HK-2 (cell line): ENCODE data around the gene ORM1.
A peak's percentile ranks its signal among the peaks of the same experiment; 100 is the strongest.

ENCODE experiments used
- DNase-seq: peaks from one replicate; pipeline ENCODE4 v3.0.0-alpha.2; 2018; ENCODE audit not compliant: unreplicated experiment

Gene ORM1

GRCh38 chr9:114365194-114365593, 42.3 kb downstream of the ORM1 start:
- no peak for DNase-seq

GRCh38 chr9:114366334-114367128, 43.6 kb downstream of the ORM1 start:
- DNase-seq: peak; percentile 69

DNA sequence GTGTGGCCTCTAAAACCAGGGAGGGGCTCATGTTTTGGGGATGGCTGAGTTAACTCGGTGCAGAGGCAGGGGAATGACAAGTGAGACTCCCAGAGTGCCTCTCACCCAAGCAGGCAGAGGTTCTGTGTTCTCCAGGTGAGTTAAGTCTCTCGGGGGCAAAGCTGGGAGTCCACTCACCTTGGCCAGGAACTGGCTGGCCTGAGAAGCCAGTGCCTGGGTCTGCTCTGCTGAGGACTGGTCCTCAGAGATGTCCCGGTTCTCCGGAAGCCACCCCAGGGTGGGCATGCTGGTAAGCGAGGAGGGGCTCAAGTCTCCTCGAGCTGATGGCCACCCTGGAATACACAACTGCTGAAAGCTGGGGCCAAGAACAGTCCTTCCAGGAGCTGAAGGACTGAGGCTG, 44.5 kb downstream of the ORM1 start:
- no peak for DNase-seq

DNA sequence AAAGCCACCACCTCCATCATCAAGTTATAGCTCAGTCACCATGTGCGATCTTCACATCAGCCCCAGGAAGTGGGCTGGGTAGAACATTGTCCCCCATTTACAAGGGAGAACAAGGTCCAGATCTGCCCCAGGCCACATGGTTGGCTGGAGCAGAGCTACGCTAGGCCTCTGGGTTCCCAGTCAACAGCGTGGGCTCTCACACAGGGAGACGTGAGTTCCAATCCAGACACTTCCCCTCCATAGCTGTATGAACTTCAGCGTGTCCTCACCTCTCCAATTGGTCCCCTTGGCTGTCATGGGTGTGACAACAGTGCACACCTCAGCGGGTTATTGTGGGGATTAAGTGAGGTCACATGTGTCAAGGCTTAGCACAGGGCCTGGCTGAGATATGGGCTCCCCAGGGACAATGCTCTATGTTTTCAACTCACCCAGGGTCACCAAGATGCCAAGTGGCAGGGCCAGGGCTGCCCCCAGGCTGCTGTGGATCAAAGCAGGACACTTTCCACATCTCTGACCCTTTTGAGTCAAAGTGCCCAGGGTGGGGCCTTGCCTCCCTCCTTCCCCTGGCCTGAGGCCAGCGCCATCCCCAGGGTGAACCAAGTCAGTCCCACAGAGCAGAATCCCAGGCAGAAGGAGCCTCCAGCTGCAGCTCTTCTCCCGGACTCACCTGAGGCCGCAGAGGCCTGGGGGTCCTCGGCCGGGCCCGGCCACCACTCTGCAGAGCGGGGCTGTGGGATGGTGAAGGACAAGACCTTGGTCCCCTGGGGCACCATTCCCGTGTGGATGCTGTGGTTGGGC, 45.1 kb downstream of the ORM1 start:
- no peak for DNase-seq

GRCh38 chr9:114369216-114370130, 46.6 kb downstream of the ORM1 start:
- DNase-seq: no peak

DNA sequence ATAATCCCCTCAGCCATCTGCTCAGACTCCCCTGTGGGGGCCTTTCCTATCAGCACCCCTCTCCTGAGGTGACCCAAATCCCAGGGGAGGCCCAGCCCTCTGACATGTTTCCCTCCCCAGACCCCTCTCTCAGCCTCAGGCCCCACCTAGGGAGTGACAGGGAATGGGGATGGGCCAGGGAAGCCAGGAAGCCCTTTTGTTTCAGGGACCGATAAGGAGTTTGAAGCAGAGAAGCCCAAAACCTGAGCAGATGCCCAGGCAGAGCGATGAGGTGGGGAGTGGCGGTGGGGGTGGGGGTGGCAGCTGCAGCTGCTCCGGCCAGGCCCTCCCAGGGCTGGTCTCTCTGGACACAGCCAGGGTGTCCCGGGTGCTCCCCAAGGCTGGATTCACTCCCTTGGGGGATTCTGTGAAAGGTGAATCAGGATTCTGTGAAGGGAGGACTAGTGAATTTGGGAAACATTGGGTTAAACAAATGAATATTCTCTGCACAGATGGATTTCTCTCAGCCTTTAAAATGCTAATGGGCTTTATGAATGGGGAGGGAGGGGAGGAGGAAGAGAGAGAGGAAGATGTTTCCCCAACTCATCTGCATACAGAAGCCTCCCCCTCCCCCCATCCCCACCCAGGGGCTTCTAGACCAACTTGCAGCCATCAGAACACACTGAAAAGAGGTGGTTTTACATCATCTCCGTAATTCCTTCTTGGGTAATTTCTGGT, 47.5 kb downstream of the ORM1 start:
- DNase-seq: no peak

DNA sequence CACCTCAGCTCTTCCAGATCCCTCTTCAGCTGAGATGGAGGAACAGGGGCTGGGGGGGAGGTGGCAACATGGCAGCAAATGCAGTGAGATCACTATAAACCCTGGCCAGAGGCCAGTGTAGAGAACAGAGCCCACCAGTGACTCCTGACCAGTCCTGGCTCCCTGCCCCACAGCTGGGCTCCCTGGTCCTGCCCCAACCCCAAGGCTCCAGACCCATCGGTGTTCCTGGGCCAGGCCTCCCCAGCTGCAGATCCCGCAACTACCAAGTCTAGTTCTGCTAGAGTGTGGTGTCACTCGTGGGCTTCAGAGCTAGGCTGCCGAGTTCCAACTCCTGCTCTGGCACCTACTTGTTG, 48.0 kb downstream of the ORM1 start:
- no peak for DNase-seq

GRCh38 chr9:114371343-114371944, 48.5 kb downstream of the ORM1 start:
- DNase-seq: no peak

GRCh38 chr9:114371973-114372917, 49.3 kb downstream of the ORM1 start:
- peak; percentile 59 for DNase-seq

- DNase-seq: peak; percentile 49
These were observed 50.1 kb downstream of the ORM1 start for GRCh38 chr9:114372921-114373448.

- no peak for DNase-seq
These were observed 51.2 kb downstream of the ORM1 start for GRCh38 chr9:114373960-114374730.

DNA sequence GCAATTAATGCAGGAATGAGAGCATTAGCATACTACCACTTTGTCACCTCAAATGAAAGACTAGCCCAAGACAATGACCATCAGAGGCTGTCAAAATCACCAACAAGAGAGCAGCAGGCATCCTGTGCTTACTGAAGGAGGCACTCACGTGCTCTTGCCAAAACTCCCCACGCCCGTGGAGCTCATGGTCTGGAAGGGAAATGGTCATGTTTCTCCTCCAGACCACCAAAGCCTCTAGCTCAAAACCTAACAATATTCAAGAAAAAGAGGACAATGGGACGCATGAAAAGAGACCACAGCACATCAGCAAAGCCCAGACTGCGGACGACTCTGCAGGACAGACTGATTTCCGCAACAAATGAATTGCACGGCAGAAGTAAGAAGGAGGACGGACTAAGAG, 52.0 kb downstream of the ORM1 start:
- no peak for DNase-seq

DNA sequence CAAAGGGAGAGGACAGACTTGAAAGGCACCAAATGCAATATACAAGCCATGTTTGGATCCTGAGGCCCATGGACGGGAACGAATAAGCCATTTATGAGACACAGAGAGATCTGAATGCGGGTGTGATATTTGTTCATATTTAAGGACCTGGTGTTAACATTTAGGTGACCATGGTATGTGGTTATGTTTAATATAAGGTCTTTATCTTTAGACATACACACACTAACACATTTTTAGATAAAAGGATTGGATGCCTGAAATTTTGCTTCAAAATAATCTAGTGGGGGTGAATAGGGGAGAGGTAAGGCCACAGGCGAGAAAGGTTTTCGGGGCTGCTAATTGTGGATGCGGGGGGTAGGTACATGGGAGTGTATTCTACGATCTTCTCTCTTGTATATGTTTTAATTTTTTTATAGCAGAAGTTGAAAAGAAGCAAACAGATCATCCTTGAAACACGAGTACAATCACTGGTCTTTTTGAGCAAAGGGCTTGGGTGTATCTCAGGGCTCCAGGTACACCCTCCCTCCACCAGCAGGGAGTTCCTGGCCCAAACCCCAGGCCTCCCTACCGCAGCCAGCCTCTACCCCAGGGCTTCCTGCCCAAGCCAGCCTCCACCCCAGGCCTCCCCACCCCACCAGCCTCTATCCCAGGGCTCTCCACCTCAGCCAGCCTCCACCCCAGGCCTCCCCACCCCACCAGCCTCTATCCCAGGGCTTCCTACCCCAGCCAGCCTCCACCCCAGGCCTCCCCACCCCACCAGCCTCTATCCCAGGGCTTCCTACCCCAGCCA, 52.7 kb downstream of the ORM1 start:
- DNase-seq: no peak
